Chondrocyte (in vitro differentiated cells): ENCODE results near the gene LITAFD. TPM values are rescaled to one million over a fixed set of nuclear protein-coding genes. Genes with fewer than 3 reads are reported as not detected.
"Not testable (repeated sequence)": the region's sequence is repeated elsewhere in the genome, so short reads cannot be mapped to it uniquely, and the experiment has no call there.

Experiments
- DNase-seq: peaks from one replicate; pipeline ENCODE4 v3.0.0; 2021; ENCODE audit warnings: mixed read lengths, low spot score
- H3K27ac Mint-ChIP-seq: one replicate; pipeline ENCODE4 v1.8.0; 2021; ENCODE audit warnings: mild to moderate bottlenecking, moderate library complexity, mixed read lengths; ENCODE audit not compliant: unreplicated experiment
- H3K27me3 Mint-ChIP-seq: 2 replicates; pipeline ENCODE4 v1.8.0; 2021; ENCODE audit warnings: low read depth, mixed read lengths
- H3K36me3 Mint-ChIP-seq: 2 replicates; pipeline ENCODE4 v1.8.0; 2021; ENCODE audit warnings: low read depth, mixed read lengths
- H3K4me1 Mint-ChIP-seq: 2 replicates; pipeline ENCODE4 v1.8.0; 2021; ENCODE audit warnings: low read depth, mild to moderate bottlenecking, mixed read lengths
- H3K4me3 Mint-ChIP-seq: one replicate; pipeline ENCODE4 v1.8.0; 2021; ENCODE audit warnings: mild to moderate bottlenecking, moderate library complexity, mixed read lengths; ENCODE audit not compliant: unreplicated experiment
- H3K9me3 Mint-ChIP-seq: 2 replicates; pipeline ENCODE4 v1.8.0; 2021; ENCODE audit warnings: low read depth, mixed read lengths
- long read RNA-seq: library from polyadenylated mRNA; stranded (forward); transcript quantifications from one replicate; pipeline ENCODE4 v2.0.0, GENCODE V29; 2021
- total RNA-seq: library from RNA; stranded (reverse); gene quantifications from 3 replicates; pipeline ENCODE4 v1.2.1, GENCODE V29; 2021
- TF ChIP-seq, protein P1 (sequence below): fragments of 200-600 bp; sonication (generic); IDR thresholded peaks from 2 replicates; pipeline ENCODE4 v1.5.0; 2021; ENCODE audit warnings: antibody characterized with exemption, mild to moderate bottlenecking, moderate library complexity

LITAFD gene
- total RNA-seq, result not detected in 3 replicates
- long read RNA-seq, result 0 reads

DNA sequence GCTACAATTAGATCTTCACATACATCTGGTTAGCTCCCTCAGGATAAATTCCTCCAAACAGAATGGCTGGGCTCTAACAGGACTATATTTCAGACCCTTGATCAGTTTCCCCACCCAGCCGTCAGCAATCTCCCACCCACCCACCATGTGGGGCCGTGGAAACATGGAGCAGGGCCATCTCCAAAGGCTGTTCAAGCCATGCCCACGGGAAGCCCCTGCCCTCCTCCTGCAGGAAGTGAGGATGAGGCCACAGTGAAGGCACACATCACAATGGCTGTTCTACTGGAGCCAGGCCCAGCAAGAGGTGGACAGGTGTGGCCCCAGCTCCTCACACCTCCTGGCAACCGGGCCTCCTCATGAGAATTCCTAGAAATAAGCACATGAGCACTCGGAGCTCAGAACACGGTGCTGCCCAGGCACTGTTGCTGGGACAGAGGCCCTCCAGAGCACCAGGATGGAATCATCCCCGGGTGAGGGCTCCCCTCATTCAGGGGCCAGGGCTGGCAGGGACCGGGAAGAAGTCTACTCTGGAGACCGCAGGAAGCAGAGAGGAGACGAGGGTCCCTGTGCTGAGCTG, at the start of gene LITAFD:
Gene LITAFD (plus strand): TSS at position 311 of the 577 bp plus-strand sequence. CDS start 2,005 bp downstream, outside the sequence.
- H3K36me3 Mint-ChIP-seq, result peaks cover 3% of the 10 kb centered on the region
- no peaks in the 10 kb centered on the region for H3K9me3 Mint-ChIP-seq
- H3K27ac Mint-ChIP-seq, result no peak within 1 kb of the TSS
- H3K27me3 Mint-ChIP-seq, result no peaks in the 10 kb centered on the region
- no peak for DNase-seq
- no peak within 1 kb of the TSS for H3K4me3 Mint-ChIP-seq
- TF ChIP-seq, protein P1, sequence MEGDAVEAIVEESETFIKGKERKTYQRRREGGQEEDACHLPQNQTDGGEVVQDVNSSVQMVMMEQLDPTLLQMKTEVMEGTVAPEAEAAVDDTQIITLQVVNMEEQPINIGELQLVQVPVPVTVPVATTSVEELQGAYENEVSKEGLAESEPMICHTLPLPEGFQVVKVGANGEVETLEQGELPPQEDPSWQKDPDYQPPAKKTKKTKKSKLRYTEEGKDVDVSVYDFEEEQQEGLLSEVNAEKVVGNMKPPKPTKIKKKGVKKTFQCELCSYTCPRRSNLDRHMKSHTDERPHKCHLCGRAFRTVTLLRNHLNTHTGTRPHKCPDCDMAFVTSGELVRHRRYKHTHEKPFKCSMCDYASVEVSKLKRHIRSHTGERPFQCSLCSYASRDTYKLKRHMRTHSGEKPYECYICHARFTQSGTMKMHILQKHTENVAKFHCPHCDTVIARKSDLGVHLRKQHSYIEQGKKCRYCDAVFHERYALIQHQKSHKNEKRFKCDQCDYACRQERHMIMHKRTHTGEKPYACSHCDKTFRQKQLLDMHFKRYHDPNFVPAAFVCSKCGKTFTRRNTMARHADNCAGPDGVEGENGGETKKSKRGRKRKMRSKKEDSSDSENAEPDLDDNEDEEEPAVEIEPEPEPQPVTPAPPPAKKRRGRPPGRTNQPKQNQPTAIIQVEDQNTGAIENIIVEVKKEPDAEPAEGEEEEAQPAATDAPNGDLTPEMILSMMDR, result no peak
- H3K4me1 Mint-ChIP-seq, result peaks cover 24% of the 10 kb centered on the region

DNA sequence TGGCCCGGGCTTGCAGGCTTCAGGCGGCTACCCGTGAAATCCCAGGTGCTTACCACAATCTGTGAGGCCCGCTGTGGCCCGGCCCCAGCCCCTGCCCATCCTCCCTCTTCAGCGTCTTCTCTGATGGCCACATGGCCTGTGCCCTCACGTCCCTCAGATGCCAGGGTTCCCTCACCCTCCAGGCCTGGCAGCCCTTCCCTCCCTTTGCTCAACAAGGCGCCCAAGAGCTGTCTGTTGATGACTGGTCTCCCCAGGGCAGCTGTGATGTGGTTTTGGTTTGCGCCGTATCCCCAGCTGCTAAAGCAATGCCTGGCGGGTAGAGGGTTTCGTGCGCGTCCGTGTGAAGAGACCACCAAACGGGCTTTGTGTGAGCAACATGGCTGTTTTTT, 49.4 kb upstream of the LITAFD start:
- Mint-ChIP-seq H3K4me1 (peaks cover 11% of the 10 kb centered on the region), H3K27ac (peak overlapping the region; percentile 33), H3K4me3 (no peak overlapping the region), H3K36me3 (peaks cover 24% of the 10 kb centered on the region), H3K9me3 (no peaks in the 10 kb centered on the region), H3K27me3 (no peaks in the 10 kb centered on the region)
- DNase-seq, result no peak
- TF ChIP-seq, protein P1, result no peak

DNA sequence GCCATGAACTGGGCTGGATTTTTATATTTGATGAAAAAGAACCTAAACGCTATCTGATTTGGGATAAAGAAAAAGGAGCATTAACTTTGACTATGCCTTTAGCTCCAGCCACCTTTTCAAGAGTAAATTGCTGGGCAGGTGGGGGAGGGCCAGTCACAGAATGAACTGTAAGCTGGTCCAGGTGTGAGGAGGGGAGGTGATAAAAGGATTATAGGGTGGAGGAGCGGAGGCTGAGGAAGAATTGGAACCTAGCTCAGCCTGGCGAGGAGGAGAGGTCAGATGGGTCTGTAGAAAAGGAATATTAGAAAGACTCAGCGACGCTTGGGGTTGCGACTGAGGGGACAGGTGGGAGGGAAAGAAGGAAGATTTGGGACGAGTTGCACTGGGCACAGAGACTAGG, 45.4 kb upstream of the LITAFD start:
- DNase-seq, H3K4me1 Mint-ChIP-seq, H3K27ac Mint-ChIP-seq, H3K4me3 Mint-ChIP-seq, H3K27me3 Mint-ChIP-seq, H3K36me3 Mint-ChIP-seq, H3K9me3 Mint-ChIP-seq: not testable (repeated sequence)

DNA sequence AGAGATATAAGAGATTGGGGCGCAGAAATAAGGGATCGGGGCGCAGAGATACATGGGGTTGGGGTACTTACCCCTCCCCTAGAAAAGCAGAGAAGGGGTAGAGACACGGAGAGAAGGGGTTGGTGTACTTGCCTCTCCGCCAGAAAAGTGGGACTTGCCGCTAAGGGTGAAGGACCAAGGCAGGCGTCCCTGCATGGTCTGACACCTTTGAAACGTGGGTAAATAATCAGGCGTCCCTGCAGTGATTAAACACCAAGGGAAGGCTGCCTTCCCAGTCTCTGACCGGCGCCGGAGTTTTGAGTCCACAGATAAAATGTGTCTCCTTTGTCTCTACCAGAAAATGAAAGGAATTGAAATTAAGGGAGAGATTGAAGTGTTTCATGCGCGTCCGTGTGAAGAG, 44.6 kb upstream of the LITAFD start:
- H3K27ac Mint-ChIP-seq, H3K27me3 Mint-ChIP-seq, H3K4me1 Mint-ChIP-seq, H3K4me3 Mint-ChIP-seq, H3K36me3 Mint-ChIP-seq, H3K9me3 Mint-ChIP-seq: not testable (repeated sequence)
- peak; percentile 28 for DNase-seq

DNA sequence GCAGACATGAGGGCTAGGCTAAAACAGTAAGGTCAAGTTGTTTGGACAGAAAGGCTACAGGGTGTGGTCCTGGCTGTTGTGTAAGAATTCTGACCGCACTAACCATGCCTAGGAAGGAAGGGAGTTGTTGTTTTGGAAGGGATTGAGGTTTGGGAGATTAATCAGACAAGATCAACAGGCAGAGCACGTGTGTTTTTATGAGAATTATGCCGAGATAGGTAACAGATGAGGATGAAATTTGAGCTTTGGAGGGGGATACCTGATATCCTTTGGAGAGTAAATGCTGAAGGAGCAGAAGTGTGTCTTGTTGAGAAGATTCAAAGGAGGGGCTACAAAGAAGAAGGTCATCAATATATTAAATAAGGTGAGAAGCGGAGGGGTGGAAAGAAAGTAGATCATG, 40.1 kb upstream of the LITAFD start:
- H3K4me3 Mint-ChIP-seq, H3K27me3 Mint-ChIP-seq, DNase-seq, H3K36me3 Mint-ChIP-seq, H3K27ac Mint-ChIP-seq, H3K9me3 Mint-ChIP-seq: not testable (repeated sequence)
- H3K4me1 Mint-ChIP-seq, result peaks cover 13% of the 10 kb centered on the region

DNA sequence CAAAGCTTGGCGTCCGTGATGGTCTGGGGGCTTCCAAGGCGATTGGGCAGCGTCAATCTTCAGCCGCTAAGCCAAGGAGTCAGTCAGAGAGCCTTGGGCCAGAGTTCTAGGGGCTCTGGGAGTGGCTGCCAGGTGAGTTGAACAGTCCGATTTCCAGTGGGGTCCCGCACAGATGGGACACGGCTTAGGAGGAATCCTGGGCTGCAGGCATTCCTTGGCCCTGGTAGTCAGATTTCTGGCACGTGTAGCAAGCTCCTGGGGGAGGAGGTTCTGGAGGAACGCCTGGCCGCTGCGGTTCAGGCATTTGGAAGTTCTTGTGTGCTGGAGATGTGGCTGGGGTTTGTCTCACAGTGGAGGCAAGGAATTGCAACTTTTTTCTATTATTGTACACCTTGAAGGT, 38.9 kb upstream of the LITAFD start:
- H3K27ac Mint-ChIP-seq, H3K4me3 Mint-ChIP-seq, H3K9me3 Mint-ChIP-seq, H3K36me3 Mint-ChIP-seq, H3K27me3 Mint-ChIP-seq: not testable (repeated sequence)
- DNase-seq, result peak; percentile 20
- peaks cover 13% of the 10 kb centered on the region for H3K4me1 Mint-ChIP-seq

DNA sequence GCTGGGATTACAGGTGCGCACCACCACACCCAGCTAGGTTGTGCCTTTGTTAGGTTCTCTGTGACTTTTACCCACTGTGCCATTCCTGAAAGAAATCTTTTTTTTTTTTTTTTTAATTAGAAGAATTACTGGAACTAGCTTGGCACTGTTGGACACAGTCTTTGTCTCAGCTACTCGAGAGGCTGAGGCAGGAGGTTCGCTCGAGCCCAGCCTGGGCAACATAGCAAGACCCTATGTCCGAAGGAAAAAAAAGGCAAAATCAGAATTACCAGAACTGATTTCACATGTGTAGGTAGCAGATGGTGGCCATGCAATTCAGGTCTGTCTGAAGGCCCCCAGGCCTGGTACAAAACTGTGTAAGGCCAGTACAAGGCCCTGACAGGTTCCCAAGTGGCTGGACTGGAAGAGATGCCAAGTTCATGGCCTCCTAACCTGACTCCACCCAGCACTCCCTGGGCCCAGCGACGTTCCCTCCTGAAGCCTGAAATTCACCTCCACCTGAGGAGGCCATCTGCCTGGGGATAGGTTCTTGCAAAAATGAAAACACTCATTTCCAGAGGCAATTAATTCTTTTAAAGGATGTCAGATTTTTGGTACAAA, 36.4 kb upstream of the LITAFD start:
- TF ChIP-seq, protein P1, result no peak
- DNase-seq, result peak; percentile 60
- Mint-ChIP-seq H3K36me3 (peaks cover 17% of the 10 kb centered on the region), H3K4me3 (no peak overlapping the region), H3K27ac (peak overlapping the region; percentile 12), H3K9me3 (no peaks in the 10 kb centered on the region), H3K27me3 (no peaks in the 10 kb centered on the region), H3K4me1 (peaks cover 33% of the 10 kb centered on the region)
